ENCODE data around the gene CLMP. TPM values are rescaled to one million over a fixed set of nuclear protein-coding genes. Genes with fewer than 3 reads are reported as not detected.

Gene CLMP
- polyA plus RNA-seq, 3 donors from 2014 or later, result 0.11 to 0.58 TPM; not detected in 1

DNA sequence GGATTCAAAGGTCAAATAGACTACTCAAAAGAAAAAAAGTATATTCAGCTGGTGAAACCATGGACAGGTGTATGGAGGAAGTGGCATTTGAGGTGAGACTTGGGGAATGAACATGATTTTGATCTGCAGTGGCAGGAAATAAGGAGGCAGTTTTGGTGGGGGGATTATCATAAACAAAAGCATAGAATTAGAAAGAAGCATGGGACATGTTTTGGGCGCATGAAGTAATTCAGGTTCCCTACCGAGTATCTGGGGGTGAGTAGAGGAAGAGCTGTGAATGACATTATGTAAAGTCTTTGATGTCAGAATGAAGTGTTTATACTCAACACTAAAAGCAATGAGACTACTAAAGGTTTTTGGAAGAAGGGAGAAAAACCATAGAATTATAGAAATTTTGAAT, 3.1 kb downstream of the CLMP start:
- no peak overlapping the region for H3K4me3 Mint-ChIP-seq
- H3K36me3 Mint-ChIP-seq, result peaks cover 0 to 4% (median 0%) of the 10 kb centered on the region in 3 donors
- peaks cover 0 to 2% (median 0%) of the 10 kb centered on the region in 6 donors for H3K9me3 Mint-ChIP-seq
- peaks cover 8 to 23% (median 21%) of the 10 kb centered on the region in 3 donors for H3K27me3 Mint-ChIP-seq (ENCODE audit: low read depth in 3 of 3)
- H3K27ac Mint-ChIP-seq, result no peak overlapping the region
- H3K4me1 Mint-ChIP-seq, result peaks cover 8% of the 10 kb centered on the region in 2 donors
- no peak for DNase-seq

GRCh38 chr11:123190518-123190917, 4.5 kb downstream of the CLMP start:
- H3K27me3 Mint-ChIP-seq (ENCODE audit: low read depth in 3 of 3), result peaks cover 11 to 25% (median 17%) of the 10 kb centered on the region in 3 donors
- H3K4me3 Mint-ChIP-seq, result no peak overlapping the region
- peaks cover 4 to 5% of the 10 kb centered on the region in 2 donors for H3K4me1 Mint-ChIP-seq
- no peak for DNase-seq
- no peak overlapping the region for H3K27ac Mint-ChIP-seq
- H3K36me3 Mint-ChIP-seq, result peaks cover 0 to 3% (median 0%) of the 10 kb centered on the region in 3 donors
- peaks cover 0 to 2% (median 0%) of the 10 kb centered on the region in 6 donors for H3K9me3 Mint-ChIP-seq

DNA sequence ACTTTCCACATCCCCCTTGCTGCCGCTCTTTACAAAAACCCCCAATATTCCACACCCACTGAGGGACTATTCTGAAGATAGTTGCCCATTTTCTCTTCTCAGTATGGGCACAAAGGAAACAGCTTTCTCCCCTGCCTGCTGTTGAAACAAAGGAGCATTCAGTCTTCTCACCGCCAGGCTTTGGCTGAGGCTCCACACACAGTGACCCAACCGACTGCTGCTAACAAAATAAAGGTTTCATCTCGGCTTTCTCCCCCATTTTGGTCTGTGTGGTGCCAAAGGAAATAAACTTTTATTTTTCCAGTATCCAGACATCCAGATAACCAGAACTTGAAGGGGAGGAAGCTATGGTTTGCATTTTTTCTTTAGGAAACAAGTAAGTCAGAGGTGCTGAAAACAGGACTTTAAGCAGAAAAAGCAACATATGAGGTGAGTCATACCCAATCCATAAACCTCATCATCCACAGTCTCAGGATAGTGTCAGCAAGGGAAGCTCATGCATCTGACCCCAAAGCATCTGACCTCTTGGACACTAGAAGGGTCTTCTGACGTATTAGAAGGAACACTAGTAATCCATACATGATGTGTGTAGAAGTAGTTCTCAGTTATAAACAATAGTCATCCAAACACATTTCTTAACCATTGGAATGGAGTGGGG, 6.4 kb downstream of the CLMP start:
- Mint-ChIP-seq H3K4me1 (no peaks in the 10 kb centered on the region), H3K27ac (no peak overlapping the region), H3K27me3 (ENCODE audit: low read depth in 3 of 3) (peaks cover 8 to 20% (median 12%) of the 10 kb centered on the region in 3 donors), H3K9me3 (peaks cover 0 to 2% (median 0%) of the 10 kb centered on the region in 6 donors), H3K4me3 (no peak overlapping the region), H3K36me3 (no peaks in the 10 kb centered on the region)
- DNase-seq, result no peak

- H3K36me3 Mint-ChIP-seq, result no peaks in the 10 kb centered on the region
- H3K27ac Mint-ChIP-seq, result peak overlapping the region in 1 of 6 donors; percentile 58
- no peaks in the 10 kb centered on the region for H3K4me1 Mint-ChIP-seq
- H3K4me3 Mint-ChIP-seq, result no peak overlapping the region
- no peak for DNase-seq
- peaks cover 6 to 17% (median 9%) of the 10 kb centered on the region in 3 donors for H3K27me3 Mint-ChIP-seq (ENCODE audit: low read depth in 3 of 3)
- H3K9me3 Mint-ChIP-seq, result peaks cover 0 to 2% (median 0%) of the 10 kb centered on the region in 6 donors
Observed at GRCh38 chr11:123187665-123188507, 7.2 kb downstream of the CLMP start.

DNA sequence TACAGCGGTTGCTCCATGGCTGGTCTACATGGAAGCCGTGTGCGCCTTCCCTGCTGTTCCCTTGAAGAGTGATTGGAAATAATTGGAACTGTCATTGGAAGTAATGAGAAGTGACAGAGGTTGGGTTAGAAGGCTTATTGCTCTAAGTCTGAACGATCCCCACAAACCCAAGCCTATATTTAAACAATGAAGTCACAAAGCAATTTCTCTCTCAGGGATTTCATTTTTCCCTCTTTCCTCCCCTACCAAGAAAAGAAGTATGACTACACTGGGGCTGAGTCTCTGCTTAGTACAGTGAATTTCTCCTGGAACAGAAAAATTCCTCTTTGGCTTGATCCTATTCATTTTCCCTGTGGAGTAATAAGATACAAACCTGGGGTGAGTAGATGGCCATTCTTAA, 7.8 kb downstream of the CLMP start:
- H3K4me3 Mint-ChIP-seq, result no peak overlapping the region
- DNase-seq, result no peak
- H3K36me3 Mint-ChIP-seq, result no peaks in the 10 kb centered on the region
- H3K9me3 Mint-ChIP-seq, result peaks cover 0 to 2% (median 0%) of the 10 kb centered on the region in 6 donors
- H3K27ac Mint-ChIP-seq, result no peak overlapping the region
- H3K27me3 Mint-ChIP-seq (ENCODE audit: low read depth in 3 of 3), result peaks cover 4 to 15% (median 6%) of the 10 kb centered on the region in 3 donors
- no peaks in the 10 kb centered on the region for H3K4me1 Mint-ChIP-seq

- H3K36me3 Mint-ChIP-seq, result no peaks in the 10 kb centered on the region
- no peaks in the 10 kb centered on the region for H3K9me3 Mint-ChIP-seq
- no peaks in the 10 kb centered on the region for H3K4me1 Mint-ChIP-seq
- H3K27ac Mint-ChIP-seq, result no peak overlapping the region
- peaks cover 0 to 19% (median 6%) of the 10 kb centered on the region in 3 donors for H3K27me3 Mint-ChIP-seq (ENCODE audit: low read depth in 3 of 3)
- H3K4me3 Mint-ChIP-seq, result no peak overlapping the region
- DNase-seq, result no peak
Observed at GRCh38 chr11:123186286-123186685, 8.8 kb downstream of the CLMP start.

GRCh38 chr11:123185326-123185725, 9.7 kb downstream of the CLMP start:
- peaks cover 0 to 23% (median 6%) of the 10 kb centered on the region in 3 donors for H3K27me3 Mint-ChIP-seq (ENCODE audit: low read depth in 3 of 3)
- no peaks in the 10 kb centered on the region for H3K36me3 Mint-ChIP-seq
- H3K4me3 Mint-ChIP-seq, result no peak overlapping the region
- H3K4me1 Mint-ChIP-seq, result no peaks in the 10 kb centered on the region
- no peak overlapping the region for H3K27ac Mint-ChIP-seq
- H3K9me3 Mint-ChIP-seq, result no peaks in the 10 kb centered on the region
- no peak for DNase-seq

GRCh38 chr11:123184531-123184930, 10.5 kb downstream of the CLMP start:
- no peak for DNase-seq
- Mint-ChIP-seq H3K4me3 (no peak overlapping the region), H3K4me1 (no peaks in the 10 kb centered on the region), H3K27ac (no peak overlapping the region), H3K27me3 (ENCODE audit: low read depth in 3 of 3) (peaks cover 0 to 23% (median 6%) of the 10 kb centered on the region in 3 donors), H3K9me3 (no peaks in the 10 kb centered on the region), H3K36me3 (no peaks in the 10 kb centered on the region)

GRCh38 chr11:123183391-123184099, 11.5 kb downstream of the CLMP start:
- DNase-seq, result no peak
- Mint-ChIP-seq H3K27ac (no peak overlapping the region), H3K4me3 (no peak overlapping the region), H3K9me3 (no peaks in the 10 kb centered on the region), H3K36me3 (peaks cover 0 to 1% (median 0%) of the 10 kb centered on the region in 3 donors), H3K27me3 (ENCODE audit: low read depth in 3 of 3) (peaks cover 0 to 21% (median 4%) of the 10 kb centered on the region in 3 donors), H3K4me1 (no peaks in the 10 kb centered on the region)

GRCh38 chr11:123181767-123182500, 13.1 kb downstream of the CLMP start:
- Mint-ChIP-seq H3K27ac (peak overlapping the region in 1 of 6 donors; percentile 7), H3K4me1 (no peaks in the 10 kb centered on the region), H3K4me3 (no peak overlapping the region), H3K27me3 (ENCODE audit: low read depth in 3 of 3) (peaks cover 2 to 14% (median 4%) of the 10 kb centered on the region in 3 donors), H3K9me3 (no peaks in the 10 kb centered on the region), H3K36me3 (peaks cover 0 to 4% (median 0%) of the 10 kb centered on the region in 3 donors)
- no peak for DNase-seq

DNA sequence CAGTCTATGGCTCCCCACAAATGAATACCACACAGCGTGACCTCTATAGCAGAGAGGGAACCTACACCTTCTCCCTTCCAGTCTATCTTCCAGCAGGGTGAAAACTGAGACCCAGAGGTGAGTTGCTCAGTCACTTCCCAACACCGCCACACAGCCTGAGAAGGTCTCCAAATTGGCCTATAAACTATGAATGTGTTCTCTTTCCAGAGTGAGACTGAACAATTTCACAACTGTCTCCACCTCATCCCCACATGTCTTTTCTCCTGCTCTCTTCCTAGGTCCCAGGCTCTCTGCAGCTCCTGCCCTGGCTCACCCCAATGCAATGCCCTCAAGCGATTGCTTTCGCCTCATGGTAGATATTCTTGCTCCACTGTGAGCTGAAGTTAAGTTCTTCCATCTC, 14.0 kb downstream of the CLMP start:
- peaks cover 0 to 4% (median 0%) of the 10 kb centered on the region in 3 donors for H3K36me3 Mint-ChIP-seq
- H3K4me1 Mint-ChIP-seq, result no peaks in the 10 kb centered on the region
- DNase-seq, result no peak
- H3K9me3 Mint-ChIP-seq, result no peaks in the 10 kb centered on the region
- H3K27ac Mint-ChIP-seq, result no peak overlapping the region
- H3K27me3 Mint-ChIP-seq (ENCODE audit: low read depth in 3 of 3), result peaks cover 2 to 12% (median 4%) of the 10 kb centered on the region in 3 donors
- H3K4me3 Mint-ChIP-seq, result no peak overlapping the region

- H3K27ac Mint-ChIP-seq, result no peak overlapping the region
- peaks cover 0 to 4% (median 0%) of the 10 kb centered on the region in 3 donors for H3K36me3 Mint-ChIP-seq
- no peaks in the 10 kb centered on the region for H3K9me3 Mint-ChIP-seq
- H3K4me3 Mint-ChIP-seq, result no peak overlapping the region
- DNase-seq, result no peak
- H3K27me3 Mint-ChIP-seq (ENCODE audit: low read depth in 3 of 3), result peaks cover 0 to 12% (median 2%) of the 10 kb centered on the region in 3 donors
- H3K4me1 Mint-ChIP-seq, result no peaks in the 10 kb centered on the region
Observed at GRCh38 chr11:123180574-123180973, 14.5 kb downstream of the CLMP start.

DNA sequence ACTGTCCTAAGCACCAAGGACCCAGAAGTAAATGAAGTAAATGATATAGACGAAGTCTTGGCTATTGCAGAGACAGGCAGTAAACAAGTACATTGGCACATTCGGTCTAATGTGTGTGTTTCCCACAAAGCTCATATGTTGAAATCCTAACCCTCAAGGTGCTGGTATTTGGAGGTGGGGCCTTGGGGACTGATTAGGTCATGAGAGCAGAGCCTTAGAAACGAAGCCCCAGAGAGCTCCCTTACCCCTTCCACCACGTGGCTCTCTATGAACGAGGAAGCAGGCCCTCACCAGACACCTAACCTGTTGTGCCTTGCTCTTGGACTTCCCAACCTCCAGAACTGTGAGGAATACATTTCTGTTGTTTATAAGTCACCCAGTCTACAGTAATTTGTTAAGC, 14.9 kb downstream of the CLMP start:
- Mint-ChIP-seq H3K36me3 (peaks cover 0 to 4% (median 0%) of the 10 kb centered on the region in 3 donors), H3K4me1 (no peaks in the 10 kb centered on the region), H3K27ac (no peak overlapping the region), H3K4me3 (no peak overlapping the region), H3K27me3 (ENCODE audit: low read depth in 3 of 3) (peaks cover 0 to 12% (median 2%) of the 10 kb centered on the region in 3 donors), H3K9me3 (no peaks in the 10 kb centered on the region)
- no peak for DNase-seq

Measured in immature natural killer cell (primary cell).